NCI-H82 treated with DMSO at 0.1 percent for 48 hours (cell line): ENCODE measurements around the gene ASXL1.

Source experiments
- DNase-seq: peaks from one replicate; lab custom pipeline; 2025; ENCODE audit not compliant: unreplicated experiment; lab: John Stamatoyannopoulos, UW

ASXL1 gene

DNA sequence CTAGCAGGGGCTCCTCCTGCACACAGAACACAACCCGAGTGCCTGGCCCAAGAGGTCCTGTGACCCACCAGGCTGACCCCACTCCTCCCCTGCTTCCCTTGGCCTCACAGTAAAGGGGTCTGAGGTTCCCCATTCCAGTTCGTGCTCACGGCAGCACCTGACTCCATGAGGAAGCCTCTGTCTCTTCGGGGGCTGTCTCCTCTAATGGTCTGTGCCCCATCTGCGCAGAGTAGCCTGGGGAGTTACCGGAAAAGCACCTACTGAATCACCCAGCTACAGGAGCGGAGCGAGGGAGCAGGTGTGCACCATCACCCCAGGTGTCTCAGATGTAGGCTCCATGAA lies 93.2 kb downstream of the ASXL1 start:
- no peak for DNase-seq

DNA sequence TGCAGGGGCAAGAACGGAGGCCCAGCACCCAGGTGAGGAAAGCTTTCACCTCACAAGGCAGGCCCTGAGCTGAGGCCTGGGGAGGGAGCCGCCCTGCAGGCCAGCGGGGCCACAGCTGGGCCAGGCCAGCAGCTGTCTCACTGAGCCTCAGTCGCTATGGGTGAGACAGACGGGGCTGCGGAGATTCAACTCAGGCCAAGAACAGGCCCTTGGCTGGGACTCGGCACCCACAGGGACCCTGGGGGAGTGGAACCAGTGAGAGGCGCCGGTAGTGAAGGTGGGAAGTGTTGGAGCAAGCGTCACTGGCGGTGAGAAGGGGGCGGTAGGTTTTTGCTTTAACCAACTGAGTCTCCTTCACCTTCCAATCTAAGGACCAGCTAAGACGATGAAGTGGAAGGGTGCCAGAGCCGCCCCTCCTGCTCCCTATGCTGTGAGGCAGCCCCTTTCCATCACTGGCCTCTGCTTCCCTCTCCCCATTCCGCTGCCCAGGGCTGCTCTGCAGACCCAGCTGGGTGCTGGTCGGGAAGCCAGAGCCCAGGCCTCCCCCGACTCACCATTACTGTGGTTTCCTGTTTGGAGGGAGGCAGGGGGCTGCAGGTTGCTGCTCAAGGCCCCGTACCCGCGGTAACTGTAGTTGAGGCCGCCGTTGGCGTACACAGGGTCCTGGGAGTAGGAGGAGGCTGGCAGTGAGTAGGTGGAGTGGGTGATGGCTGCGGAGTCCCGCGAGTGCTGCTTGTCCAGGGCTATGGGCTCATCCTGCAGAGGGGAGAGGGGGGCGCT lies 93.7 kb downstream of the ASXL1 start:
- DNase-seq, result no peak

DNA sequence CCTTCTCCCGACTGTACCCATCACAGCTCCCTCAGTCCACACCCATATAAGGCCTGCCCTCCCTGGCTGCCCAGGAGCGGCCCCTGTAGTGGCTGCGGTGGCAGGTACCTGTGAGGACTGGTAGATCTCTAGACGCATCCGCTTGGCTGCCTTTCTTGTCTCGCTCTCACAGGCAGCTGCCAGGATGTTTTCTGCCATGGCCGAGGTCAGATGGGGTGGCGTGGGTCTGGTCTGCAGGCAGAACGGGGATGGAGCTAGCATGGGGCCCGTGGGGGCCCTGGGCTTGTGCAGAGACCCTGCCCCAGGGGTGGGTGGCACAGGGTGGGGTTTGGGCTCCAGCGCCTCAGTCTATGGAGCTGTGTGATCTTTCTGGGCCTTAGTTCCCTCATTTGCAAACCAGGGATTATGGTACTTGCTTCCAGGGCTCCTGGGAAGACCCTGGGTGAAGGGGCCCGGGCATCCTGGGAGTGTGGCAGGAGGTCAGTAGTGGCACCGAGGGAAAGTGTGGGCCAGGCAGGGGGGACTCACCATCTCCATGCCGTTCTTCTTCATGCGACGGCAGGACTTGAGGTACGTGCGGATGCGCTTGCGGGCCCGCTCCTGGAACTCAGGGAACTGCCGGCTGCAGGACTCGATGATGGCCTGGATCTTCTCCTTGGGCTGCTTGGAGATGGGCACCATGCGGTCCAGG lies 94.8 kb downstream of the ASXL1 start:
- DNase-seq, result no peak

DNA sequence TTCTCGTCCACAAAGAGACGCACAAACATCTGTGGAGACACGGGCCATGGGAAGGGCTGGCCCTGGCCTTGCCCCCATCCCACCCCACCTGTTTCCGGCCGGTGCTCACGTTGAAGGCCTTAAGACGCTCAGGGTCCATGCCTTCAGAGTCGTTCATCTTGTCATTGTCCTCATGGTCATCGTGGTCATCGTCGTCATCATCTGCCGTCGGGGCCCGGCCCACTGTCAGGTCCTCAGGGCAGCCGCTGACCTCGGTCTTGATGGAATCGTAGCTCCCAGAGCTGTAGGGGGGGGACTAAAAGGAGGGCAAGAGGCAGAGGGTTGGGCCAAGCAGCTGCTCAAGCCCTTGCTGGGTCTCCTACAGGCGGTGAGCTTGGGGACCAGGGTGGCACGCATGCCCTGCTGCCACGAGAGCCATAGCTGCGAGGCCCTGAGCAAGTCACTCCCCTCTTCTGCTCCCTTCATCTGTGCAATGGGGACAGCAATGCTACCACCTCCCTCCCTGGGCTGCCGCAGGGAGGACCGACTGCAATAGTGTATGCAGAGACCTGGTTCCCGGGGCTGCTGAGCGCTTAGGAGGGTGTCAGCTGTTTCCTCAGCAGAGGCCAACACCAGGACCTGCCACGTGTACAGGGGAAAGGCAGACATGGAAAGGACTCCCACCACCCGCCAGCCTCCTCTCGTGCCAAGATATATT lies 95.5 kb downstream of the ASXL1 start:
- DNase-seq, result no peak

DNA sequence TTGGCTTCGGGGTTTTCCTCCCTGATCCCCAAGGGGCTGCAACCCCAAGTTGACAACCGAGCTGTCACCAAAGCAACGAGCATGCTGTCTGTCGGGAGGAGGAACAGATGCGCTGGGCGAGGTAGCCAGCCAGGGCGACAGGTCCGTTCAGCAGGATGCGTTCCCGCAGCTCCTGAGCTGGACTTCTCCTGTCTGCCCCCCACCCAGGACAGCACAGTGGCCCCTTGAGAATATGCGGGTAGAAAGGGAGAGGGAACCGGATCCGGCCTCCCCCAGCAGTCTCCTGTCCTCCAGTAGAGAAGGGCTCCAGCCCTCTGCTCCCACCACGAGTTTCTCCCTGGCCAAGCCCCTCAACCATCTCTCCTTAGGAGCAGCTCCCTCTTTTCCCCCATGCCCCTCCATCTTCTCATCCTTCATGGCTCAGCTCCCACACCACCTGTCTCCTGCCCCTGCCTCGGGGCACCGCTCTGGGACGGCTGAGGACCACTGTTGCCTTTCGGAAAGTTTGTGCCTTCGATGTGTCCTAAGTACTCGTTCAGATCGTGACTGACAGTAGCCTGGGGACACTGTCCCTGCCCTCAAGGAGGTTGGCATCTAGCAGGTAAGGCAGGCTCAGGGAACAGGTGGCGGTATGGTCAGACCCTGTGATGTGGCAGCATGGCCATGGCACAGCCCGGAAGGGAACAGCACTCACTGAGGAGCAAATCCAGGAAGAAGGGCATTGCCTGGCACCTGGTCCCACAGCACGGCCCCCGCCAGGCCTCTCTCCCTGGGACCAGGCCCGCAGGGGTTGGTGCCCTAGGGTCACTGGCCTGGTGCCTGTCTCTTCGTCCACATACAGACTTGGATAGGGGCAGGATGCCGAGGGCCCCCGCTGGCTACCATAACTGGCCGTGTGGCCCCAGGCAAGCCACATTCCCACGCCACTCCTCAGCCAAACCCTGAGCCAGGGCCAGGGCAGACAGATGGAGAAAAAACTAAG lies 96.3 kb downstream of the ASXL1 start:
- DNase-seq, result no peak

DNA sequence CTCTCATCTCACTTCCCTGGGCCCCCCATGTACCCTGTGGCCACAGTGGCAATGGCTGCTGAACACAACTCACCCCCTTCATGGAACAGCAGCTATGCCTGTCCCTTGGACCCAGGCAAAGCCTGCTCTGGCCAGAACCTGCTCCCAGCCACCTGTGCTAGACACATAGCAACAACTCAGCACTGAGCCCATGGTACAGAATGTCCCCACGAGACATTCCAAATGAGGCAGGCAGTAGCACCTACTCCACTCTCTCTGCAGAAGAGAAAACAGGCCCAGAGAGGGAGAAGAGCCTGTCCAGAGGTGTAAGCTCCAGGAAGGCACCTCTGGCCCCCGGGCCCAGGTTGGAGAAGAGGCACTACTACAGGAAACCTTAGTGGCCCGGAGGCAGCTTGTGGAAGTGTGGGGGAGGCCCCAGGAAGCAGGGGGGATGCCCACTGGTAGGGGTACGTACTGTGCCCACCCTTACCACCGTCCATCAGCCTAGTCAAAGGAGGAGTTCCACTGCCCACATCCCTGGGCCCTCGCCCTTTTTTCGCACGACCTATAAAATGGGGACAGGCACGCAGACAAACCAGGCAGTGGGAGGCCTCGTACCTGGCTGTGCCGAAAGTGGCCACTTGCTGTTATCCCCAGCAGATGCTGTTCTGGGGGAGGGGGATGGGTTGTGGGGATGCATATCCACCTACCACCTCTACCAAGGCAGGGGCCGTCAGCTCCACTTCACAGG lies 97.2 kb downstream of the ASXL1 start:
- DNase-seq, result no peak

DNA sequence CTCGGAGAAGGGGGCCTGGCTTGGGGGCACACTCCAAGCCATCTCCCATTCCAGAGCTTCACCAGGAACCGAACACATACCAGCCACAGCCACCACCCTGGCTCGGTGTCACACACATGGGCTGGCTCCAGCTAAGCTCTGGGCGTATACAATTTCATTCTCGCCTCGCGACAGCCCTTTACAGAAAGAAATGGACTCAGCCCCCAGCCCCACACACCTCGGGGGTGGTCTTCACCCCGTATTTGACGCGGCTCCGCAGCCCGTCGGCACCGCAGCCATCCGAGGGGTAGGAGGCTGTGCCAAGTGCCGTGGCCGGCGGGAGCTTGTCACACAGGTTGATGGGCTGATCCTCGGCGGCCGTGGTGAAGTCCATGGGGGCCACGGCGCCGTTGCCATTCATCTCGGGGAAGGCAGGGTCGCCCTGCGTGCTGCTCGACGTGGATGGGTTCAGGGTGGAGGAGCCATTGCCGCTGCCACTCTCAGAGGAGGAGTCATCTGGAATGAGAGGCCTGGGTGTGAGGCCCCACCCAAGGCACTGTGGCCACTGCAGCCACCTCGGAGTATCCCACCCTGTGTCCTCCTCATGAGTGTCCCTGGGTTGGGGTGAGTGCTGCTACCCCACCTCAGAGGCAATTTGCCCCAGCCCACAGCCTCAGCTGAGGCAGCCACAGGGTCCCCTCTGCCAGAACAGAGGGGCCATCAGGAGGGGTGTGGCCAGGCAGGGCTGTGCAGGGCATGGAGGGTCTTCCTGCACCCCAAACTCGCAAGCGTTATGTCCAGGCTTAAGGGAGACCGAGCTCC lies 98.0 kb downstream of the ASXL1 start:
- no peak for DNase-seq

DNA sequence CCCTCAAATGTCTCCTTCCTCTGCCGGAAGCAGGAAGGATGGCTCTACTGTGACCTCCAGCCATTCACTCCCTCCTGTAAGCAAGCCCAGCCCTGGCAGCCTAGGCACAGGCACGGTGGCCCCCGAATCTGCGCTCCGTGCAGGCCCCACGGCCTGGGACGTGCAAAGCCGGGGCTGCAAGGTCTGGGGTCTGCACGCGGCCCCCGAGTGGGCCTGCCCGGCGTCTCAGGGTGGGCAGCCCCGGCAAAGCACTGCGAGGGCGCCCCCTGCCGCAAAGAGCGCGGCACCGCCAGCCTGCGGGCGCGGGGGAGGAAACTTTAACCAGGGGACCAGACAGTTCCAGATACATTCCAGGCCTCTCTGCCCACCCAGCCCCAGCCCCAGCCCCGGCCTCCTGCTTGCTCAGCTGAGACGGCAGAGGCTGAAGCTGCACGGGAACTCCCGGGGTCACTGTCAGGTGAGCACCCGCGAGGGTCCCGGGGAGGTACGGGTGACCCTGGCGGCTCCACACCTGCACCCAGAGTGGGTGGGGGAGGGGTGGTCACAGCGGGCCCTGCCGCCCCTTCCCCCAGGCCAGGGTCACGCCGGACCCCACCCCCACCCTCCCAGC lies 98.8 kb downstream of the ASXL1 start:
- peak; percentile 35 for DNase-seq

DNA sequence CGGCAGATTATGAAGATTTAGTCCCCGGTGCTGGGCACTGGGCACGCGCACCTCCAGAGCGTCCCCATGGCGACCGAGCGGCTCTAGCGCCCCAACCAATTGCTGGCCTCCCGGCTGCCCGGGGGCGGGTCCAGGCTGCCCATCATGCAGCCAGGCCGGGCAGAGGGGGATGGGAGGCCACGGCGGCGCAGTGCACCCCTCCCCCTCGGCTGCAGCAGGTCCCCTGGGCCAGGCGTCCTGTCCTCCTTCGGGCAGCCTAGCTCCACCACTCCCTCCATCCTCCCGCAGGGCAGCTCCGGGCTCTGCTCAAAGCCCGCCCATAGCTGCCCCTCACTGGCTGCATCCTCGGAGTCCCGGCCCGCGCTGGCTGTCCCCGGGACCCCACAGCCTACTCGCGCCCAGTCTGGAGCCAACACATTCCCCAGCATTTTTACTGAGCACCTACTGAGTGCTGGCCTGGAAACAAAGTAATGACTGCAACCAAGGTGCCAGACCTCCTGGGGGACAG lies 99.4 kb downstream of the ASXL1 start:
- DNase-seq, result peak; percentile 67

DNA sequence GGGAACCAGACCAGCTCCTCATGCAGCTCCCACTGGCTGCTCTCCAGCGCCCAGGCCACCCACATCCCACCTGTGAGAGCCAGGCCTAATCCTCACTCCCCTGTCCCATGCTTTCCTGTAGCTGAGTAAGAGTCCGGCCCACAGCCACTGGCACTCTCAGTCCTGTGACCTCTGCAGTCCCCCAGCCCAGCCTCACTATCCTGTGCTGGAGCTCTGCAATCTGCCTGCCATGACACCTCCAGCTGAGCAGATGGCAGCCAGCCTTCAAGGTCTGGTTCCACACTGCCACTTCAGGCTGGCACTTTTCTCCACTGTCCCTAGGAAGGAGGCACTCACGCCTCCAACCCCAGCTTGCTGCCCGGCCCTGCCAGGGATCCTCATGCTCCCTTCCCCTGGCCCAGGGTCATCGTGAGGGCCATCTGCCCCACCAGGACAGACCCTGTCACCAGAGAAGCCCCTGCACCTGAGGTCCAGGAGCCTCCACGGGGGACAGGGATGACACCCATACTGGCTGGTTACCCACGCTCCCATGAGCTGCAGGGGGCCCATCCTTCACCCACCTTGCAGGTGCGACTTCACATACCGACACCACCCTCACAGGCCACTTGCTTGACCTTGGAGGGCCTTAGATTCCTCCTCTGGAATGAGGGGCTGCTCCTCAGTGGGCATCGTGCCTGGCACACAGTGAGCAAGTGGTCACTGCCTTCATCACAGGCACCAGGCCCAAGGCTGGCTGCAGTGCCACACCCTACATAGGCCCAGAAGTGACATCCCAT lies 100.1 kb downstream of the ASXL1 start:
- no peak for DNase-seq

DNA sequence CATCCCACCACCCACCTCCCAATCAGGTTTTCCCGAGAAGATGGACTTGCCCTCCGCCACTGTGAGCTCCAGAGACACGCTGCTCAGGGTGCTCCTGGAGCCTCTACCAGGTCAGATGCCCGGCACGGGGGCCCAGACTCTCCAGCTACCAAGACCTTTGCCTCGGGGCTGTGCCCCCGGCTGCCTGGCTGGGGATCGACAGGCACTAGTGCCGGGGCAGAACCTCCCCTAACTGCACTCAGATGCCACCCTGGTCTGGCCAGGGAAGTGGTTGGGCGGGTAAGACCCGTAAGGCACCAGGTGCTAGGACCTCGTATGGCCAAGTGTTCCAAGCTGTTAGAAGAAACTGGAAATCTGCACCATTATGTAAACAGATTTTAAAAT lies 100.7 kb downstream of the ASXL1 start:
- no peak for DNase-seq

DNA sequence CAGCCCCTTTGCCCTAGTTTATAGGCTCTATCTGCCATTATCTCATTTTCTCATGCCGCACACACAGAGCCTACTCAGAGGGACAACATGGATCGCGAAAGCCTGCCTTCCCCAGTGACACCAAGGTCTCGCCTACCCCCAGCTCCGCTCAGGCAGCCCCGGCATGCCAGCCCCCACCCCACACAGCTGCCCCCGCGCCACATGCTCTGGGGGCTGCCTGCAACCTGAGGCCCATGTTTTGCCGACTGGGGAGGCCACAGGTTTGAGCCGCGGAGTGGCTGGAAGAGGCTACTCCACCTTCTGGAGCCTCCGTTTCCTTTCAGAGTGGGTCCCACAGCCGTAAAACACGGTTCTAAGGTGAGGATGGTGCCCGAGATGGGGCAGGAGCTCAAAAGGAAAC lies 102.1 kb downstream of the ASXL1 start:
- DNase-seq, result no peak

DNA sequence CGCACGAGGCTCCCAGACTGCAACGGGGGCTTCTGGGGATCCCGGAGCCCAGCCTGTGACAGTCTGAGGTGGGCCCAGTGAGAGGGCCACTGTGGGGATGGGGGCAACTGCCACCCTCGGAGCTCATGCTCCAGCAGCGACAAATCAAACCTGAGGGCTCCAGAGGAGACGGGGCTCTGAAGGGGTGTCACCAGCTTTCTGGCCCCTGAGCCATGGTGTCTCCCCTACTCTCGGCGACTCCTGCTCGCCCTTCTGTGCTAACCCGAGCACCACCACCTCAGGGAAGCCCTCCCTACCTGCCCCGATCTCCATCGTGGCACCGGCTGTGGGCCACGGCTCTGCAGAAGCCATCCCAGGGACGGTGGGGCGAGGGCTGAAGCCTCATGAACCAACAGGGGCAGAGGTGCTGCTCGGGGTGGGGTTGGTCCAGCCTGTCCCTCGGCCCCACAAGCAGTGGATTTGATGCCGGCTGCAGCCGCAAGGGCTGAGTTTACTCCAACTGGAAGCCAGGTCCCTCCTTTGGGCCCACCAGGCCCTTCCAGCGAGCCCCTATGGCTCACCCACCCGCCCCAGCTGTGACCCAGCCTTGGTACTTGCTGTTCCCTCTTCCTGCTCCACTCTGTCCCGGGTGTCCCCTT lies 102.7 kb downstream of the ASXL1 start:
- no peak for DNase-seq

DNA sequence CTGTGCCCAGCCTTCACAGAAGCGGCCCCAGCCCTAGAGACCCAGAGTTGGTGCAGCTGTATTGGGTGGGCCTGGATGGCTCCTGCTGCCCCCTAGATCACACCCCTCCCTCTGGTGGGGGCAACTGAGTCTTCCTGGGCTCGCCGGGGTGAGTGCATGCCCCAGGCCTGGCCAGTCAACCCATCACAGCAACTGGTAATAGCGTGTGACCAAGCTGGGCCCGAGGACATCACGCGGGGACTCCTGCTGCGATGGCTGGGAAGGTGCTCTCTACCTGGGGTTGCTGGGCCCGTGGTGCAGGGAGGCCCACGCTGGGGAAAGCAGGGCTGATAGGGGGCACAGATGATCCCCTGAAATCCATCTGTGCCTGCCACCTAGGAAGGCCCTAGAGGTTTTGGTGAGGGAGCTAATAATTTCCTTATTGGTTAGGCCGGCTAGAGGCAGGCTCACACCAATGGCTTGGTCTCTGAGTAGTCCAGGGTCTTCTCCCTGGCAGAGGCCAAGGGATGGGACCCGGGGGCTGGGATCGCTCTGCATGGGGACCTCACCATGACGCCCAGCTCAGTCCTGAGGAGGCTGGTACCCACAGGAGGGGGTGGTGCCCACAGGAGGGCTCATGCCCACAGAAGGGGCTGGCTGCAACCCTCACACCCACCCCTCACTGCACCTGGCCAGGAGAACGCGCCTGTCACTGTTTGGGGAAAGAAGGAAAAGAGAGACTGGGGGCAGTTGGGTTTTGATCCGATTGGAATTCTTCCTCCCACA lies 103.9 kb downstream of the ASXL1 start:
- no peak for DNase-seq

DNA sequence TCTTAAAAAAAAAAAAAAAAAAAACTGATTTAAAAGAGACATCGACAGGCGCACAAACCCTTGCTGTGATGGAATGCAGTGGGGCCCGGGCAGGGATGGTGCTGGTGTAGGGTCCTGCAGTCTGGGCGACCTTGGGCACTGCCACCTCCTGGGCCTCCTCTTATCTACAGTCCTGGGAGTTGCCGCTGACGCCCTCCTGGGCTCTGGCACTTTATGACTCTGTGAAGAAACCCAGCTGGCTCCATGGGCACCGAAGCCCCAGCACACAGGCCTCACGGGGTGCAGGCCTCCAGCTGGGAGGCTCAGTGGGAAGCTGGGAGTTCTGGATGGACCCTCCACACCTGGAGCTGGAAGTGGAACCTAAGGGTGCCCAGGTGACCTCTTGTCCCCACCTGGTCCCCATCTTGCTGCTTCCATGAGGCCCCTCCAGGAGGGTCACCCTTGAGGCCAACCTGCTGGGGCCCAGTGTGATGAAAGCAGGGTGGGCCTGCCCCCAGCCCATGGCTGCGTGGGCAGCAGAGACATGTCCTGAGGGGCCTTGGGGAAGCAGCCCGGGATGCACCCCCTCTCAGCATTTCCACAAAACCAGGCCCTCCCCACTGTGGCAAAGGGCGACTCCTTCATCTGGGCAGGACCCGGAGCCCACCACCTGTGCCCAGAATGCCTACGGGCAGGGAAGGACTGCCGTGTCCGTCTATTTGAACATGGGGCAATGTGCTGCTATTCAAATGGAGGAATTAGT lies 104.9 kb downstream of the ASXL1 start:
- DNase-seq, result no peak

DNA sequence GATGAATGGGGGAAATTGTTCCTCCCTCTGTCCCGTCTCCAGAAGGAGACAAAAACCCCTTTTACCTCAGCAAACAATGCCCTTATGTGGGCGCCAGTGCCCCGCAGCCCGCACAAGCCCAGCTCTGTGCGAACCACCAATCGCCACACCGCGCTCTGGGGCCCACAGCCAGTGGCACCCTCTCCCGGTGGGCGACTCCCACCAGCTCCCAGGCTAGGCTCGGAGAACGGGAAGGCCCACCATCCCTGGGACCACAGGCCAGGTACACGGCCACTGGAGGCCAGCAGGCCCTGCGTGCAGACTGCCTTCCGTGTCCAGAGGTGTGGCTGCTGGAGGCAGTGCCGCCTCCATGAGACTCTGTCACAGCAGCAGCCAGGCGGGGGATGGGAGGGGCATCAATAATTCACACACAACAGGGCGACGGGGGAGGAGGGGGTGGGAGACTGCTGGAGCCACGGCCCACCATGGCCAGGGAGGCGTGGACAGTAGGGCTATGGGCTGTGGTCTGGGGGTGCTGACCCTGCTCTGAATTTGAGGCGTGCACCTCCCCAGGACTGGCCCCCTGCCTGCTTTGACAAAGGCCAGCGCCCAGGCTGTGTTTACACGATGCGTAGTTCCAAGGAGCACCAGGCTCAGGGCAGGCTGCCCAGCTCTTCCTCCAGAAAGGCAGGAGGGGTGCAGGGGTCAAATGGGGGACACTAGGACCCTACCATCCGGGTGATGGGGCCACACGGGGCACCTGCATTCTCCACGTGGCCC lies 105.7 kb downstream of the ASXL1 start:
- no peak for DNase-seq
